Measurements from ENCODE around the gene NIPBL. TPM values are rescaled to one million over a fixed set of nuclear protein-coding genes. Genes with fewer than 3 reads are reported as not detected.

NIPBL gene
- total and polyA plus RNA-seq, 2 of the 8 experiments (the other 6 are each of a cell fraction or from before 2014, with no cell fraction given): 21.1 to 53.5 TPM

DNA sequence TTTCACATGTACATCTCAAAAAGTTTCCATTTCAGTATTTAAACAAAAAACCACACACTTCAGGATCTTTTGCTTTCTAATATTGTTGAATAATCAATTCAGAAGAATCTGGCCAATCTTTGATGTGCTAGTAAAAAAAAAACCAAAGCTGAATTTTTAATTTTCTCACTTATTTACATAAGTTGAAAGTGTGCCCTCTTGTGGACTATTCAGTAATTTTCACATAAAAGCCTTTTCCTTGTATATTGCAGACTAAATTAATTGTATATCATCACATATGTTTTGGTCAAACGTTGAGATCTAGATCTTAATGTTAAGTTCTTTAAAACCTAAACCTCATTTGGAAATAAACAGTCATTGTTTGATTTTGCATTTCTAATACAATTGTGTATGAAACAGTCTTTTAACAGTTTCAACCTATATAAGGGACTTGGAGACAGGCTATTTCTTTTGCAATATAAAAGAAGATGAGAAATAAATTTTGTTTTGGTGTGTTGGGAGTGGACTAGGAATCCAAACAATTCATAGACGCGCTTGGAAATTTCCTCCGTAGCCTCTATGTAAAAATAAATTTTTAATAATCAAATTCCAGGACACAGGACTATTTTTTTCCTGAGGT lies 68.1 kb downstream of the NIPBL start:
- no peak overlapping the region for H2BK20ac ChIP-seq (ENCODE audit: low read length)
- TF ChIP-seq, protein P1, sequence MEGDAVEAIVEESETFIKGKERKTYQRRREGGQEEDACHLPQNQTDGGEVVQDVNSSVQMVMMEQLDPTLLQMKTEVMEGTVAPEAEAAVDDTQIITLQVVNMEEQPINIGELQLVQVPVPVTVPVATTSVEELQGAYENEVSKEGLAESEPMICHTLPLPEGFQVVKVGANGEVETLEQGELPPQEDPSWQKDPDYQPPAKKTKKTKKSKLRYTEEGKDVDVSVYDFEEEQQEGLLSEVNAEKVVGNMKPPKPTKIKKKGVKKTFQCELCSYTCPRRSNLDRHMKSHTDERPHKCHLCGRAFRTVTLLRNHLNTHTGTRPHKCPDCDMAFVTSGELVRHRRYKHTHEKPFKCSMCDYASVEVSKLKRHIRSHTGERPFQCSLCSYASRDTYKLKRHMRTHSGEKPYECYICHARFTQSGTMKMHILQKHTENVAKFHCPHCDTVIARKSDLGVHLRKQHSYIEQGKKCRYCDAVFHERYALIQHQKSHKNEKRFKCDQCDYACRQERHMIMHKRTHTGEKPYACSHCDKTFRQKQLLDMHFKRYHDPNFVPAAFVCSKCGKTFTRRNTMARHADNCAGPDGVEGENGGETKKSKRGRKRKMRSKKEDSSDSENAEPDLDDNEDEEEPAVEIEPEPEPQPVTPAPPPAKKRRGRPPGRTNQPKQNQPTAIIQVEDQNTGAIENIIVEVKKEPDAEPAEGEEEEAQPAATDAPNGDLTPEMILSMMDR (IDR thresholded peaks at IDR 0.05; ENCODE audit: control extremely low read depth in 1 of 3, insufficient read depth in 1 of 3, low read depth in 1 of 3, low read length in 3 of 3): peak in 1 of 3 experiments; percentile 31; a peak in 2 of 4 replicates
- no peak for TF ChIP-seq CREB1 (IDR thresholded peaks at IDR 0.05)
- H3K4ac ChIP-seq (replicated peaks; ENCODE audit: insufficient read length, low read depth, low read length): no peak overlapping the region
- no peaks in the 10 kb centered on the region for H3K36me3 ChIP-seq (ENCODE audit: control insufficient read depth in 2 of 4, insufficient read depth in 4 of 4, low read length in 3 of 4)
- no peak overlapping the region for H2BK5ac ChIP-seq (ENCODE audit: low read depth, low read length)
- FAIRE-seq (no peak), DNase-seq (ENCODE audit: low read depth in 1 of 2, low spot score in 2 of 2) (no peak)
- H3K18ac ChIP-seq (ENCODE audit: extremely low read depth, low read length): no peak overlapping the region
- H4K91ac ChIP-seq (replicated peaks; ENCODE audit: insufficient read length, low read length): no peak overlapping the region
- H3K9ac ChIP-seq (replicated peaks in 1 of 4; ENCODE audit: extremely low read depth in 1 of 4, low read depth in 3 of 4, low read length in 3 of 4): no peak overlapping the region
- no peaks in the 10 kb centered on the region for H3K27me3 ChIP-seq (replicated peaks in 1 of 4; ENCODE audit: control insufficient read depth in 3 of 4, extremely low read depth in 1 of 4, insufficient read depth in 3 of 4, low read length in 3 of 4)
- H4K20me1 ChIP-seq (replicated peaks in 1 of 2; ENCODE audit: control insufficient read depth in 1 of 2, insufficient read depth in 2 of 2, low read length in 2 of 2): peaks cover 1 to 3% of the 10 kb centered on the region in 2 experiments
- H2BK12ac ChIP-seq (ENCODE audit: low read depth, low read length): no peak overlapping the region
- H3K79me1 ChIP-seq (ENCODE audit: low read depth, low read length): no peaks in the 10 kb centered on the region
- no peak overlapping the region for H3K14ac ChIP-seq (ENCODE audit: insufficient read length)
- CTCF ChIA-PET (ENCODE audit: partially characterized antibody): interaction anchor here (0.6 to 2.9 kb wide), 7 partner anchors 12 to 366 kb away, joined by 3 to 17 read pairs (median 4); partner anchors contain the start of gene NIPBL
- H2AFZ ChIP-seq (ENCODE audit: low read length): no peak overlapping the region
- no peak overlapping the region for H3K27ac ChIP-seq (ENCODE audit: low read depth, low read length)
- H3K4me3 ChIP-seq (ENCODE audit: extremely low read depth in 1 of 4, insufficient read depth in 2 of 4, low read depth in 3 of 4, low read length in 4 of 4): no peak overlapping the region
- no peak overlapping the region for H3K4me2 ChIP-seq (ENCODE audit: insufficient read depth in 1 of 2, low read depth in 2 of 2, low read length in 2 of 2)
- H4K8ac ChIP-seq (ENCODE audit: extremely low read depth, insufficient read depth, low read length): no peak overlapping the region
- 75% methylated on average over 4 of the region's 4 CpGs; no CpG with 5 or more reads in 1 of the 2 experiments for WGBS, 2 experiments (ENCODE audit: extremely low coverage in 1 of 2, insufficient coverage in 1 of 2, insufficient read length in 1 of 2, insufficient replicate concordance in 2 of 2, low coverage in 1 of 2, low lambda C conversion rate in 2 of 2, missing lambda C conversion rate in 1 of 2)
- H3K79me2 ChIP-seq (ENCODE audit: control insufficient read depth in 1 of 2, insufficient read depth in 2 of 2, low read length in 2 of 2): peaks cover 0 to 83% of the 10 kb centered on the region in 2 experiments; a peak in 2 of 4 replicates
- no peaks in the 10 kb centered on the region for H3K9me3 ChIP-seq (ENCODE audit: insufficient read depth in 2 of 2, low read depth in 1 of 2, low read length in 1 of 2)
- no peak overlapping the region for H2BK120ac ChIP-seq (replicated peaks; ENCODE audit: low read depth, low read length)
- no peak overlapping the region for H2AK5ac ChIP-seq (ENCODE audit: low read depth, low read length)
- POLR2A ChIA-PET (ENCODE audit: partially characterized antibody): no interaction called here
- H3K23me2 ChIP-seq (ENCODE audit: low read depth, low read length): no peaks in the 10 kb centered on the region
- no peak overlapping the region for H2BK15ac ChIP-seq (ENCODE audit: low read length)
- no peak overlapping the region for H3K23ac ChIP-seq (ENCODE audit: insufficient read length)
- H4K5ac ChIP-seq (ENCODE audit: insufficient read length, low read depth, low read length): no peak overlapping the region
- no peak overlapping the region for H3K56ac ChIP-seq (replicated peaks; ENCODE audit: insufficient read length, low read depth, low read length)
- H3K4me1 ChIP-seq (replicated peaks in 1 of 4; ENCODE audit: control insufficient read depth in 3 of 4, insufficient read depth in 4 of 4, low read length in 3 of 4): no peaks in the 10 kb centered on the region

Measured in H1 (cell line).